ENCODE data around the gene CCDC88C.
A peak's percentile ranks its signal among the peaks of the same experiment; 100 is the strongest.

CCDC88C gene

GRCh38 chr14:91290986-91291385 lies 126.6 kb downstream of the CCDC88C start:
- Histone ChIP-seq H3K36me3 (ENCODE audit: insufficient read depth, low read length) (peaks cover 98% of the 10 kb centered on the region), H3K4me3 (ENCODE audit: low read depth, low read length, poor library complexity, severe bottlenecking) (no peak overlapping the region)

GRCh38 chr14:91289464-91289863 lies 128.2 kb downstream of the CCDC88C start:
- Histone ChIP-seq H3K9ac (ENCODE audit: low read length) (no peak overlapping the region), H3K4me1 (ENCODE audit: insufficient read depth, low read length, severe bottlenecking) (peaks cover 30% of the 10 kb centered on the region), H4K20me1 (ENCODE audit: insufficient read depth, low read length) (no peaks in the 10 kb centered on the region), H3K9me3 (ENCODE audit: low read length) (no peaks in the 10 kb centered on the region), H3K79me2 (ENCODE audit: insufficient read depth, low read length) (no peaks in the 10 kb centered on the region), H3K9me2 (ENCODE audit: low read depth, low read length) (no peaks in the 10 kb centered on the region), H3K36me3 (ENCODE audit: insufficient read depth, low read length) (peaks cover 97% of the 10 kb centered on the region), H3F3A (ENCODE audit: insufficient read depth, low read length) (0 out of 2 replicates have a peak, but pooled peaks cover 3% of the 10 kb centered on the region), H3K27me3 (ENCODE audit: insufficient read depth, low read length) (no peaks in the 10 kb centered on the region), H3K27ac (ENCODE audit: low read depth, low read length, poor library complexity, severe bottlenecking) (peak overlapping the region; percentile 70), H2AFZ (ENCODE audit: low read length) (no peak overlapping the region), H3K4me2 (ENCODE audit: low read length) (no peak overlapping the region), H3K4me3 (ENCODE audit: low read depth, low read length, poor library complexity, severe bottlenecking) (no peak overlapping the region)
- no peak for TF ChIP-seq EZH2 (IDR thresholded peaks at IDR 0.05; ENCODE audit: borderline replicate concordance, low read length)
- no peak for TF ChIP-seq CTCF (IDR thresholded peaks at IDR 0.05; ENCODE audit: low read length)

More at GRCh38 chr14:91290986-91291385, 126.6 kb downstream of the CCDC88C start:
- Histone ChIP-seq H3K9me3 (ENCODE audit: low read length) (no peaks in the 10 kb centered on the region), H4K20me1 (ENCODE audit: insufficient read depth, low read length) (no peaks in the 10 kb centered on the region), H3K4me2 (ENCODE audit: low read length) (no peak overlapping the region), H3K79me2 (ENCODE audit: insufficient read depth, low read length) (no peaks in the 10 kb centered on the region), H3K9ac (ENCODE audit: low read length) (no peak overlapping the region), H3F3A (ENCODE audit: insufficient read depth, low read length) (0 out of 2 replicates have a peak, but pooled peaks cover 3% of the 10 kb centered on the region), H3K9me2 (ENCODE audit: low read depth, low read length) (no peaks in the 10 kb centered on the region), H3K27ac (ENCODE audit: low read depth, low read length, poor library complexity, severe bottlenecking) (no peak overlapping the region), H3K4me1 (ENCODE audit: insufficient read depth, low read length, severe bottlenecking) (peaks cover 15% of the 10 kb centered on the region), H3K27me3 (ENCODE audit: insufficient read depth, low read length) (no peaks in the 10 kb centered on the region), H2AFZ (ENCODE audit: low read length) (no peak overlapping the region)
- TF ChIP-seq CTCF (IDR thresholded peaks at IDR 0.05; ENCODE audit: low read length) (no peak), EZH2 (IDR thresholded peaks at IDR 0.05; ENCODE audit: borderline replicate concordance, low read length) (no peak)

- H2AFZ ChIP-seq (ENCODE audit: low read length) = no peak overlapping the region
- H3K9me3 ChIP-seq (ENCODE audit: low read length) = no peaks in the 10 kb centered on the region
- no peaks in the 10 kb centered on the region for H4K20me1 ChIP-seq (ENCODE audit: insufficient read depth, low read length)
- no peak overlapping the region for H3K4me2 ChIP-seq (ENCODE audit: low read length)
- no peak overlapping the region for H3K9ac ChIP-seq (ENCODE audit: low read length)
- no peaks in the 10 kb centered on the region for H3K9me2 ChIP-seq (ENCODE audit: low read depth, low read length)
- no peaks in the 10 kb centered on the region for H3K79me2 ChIP-seq (ENCODE audit: insufficient read depth, low read length)
- H3K4me3 ChIP-seq (ENCODE audit: low read depth, low read length, poor library complexity, severe bottlenecking) = no peak overlapping the region
- peaks cover 97% of the 10 kb centered on the region for H3K36me3 ChIP-seq (ENCODE audit: insufficient read depth, low read length)
- peaks cover 36% of the 10 kb centered on the region for H3K4me1 ChIP-seq (ENCODE audit: insufficient read depth, low read length, severe bottlenecking)
- H3K27ac ChIP-seq (ENCODE audit: low read depth, low read length, poor library complexity, severe bottlenecking) = peak overlapping the region; percentile 70
- H3K27me3 ChIP-seq (ENCODE audit: insufficient read depth, low read length) = no peaks in the 10 kb centered on the region
- 0 out of 2 replicates have a peak, but pooled peaks cover 3% of the 10 kb centered on the region for H3F3A ChIP-seq (ENCODE audit: insufficient read depth, low read length)
- TF ChIP-seq EZH2 (IDR thresholded peaks at IDR 0.05; ENCODE audit: borderline replicate concordance, low read length) = no peak
- TF ChIP-seq CTCF (IDR thresholded peaks at IDR 0.05; ENCODE audit: low read length) = no peak
Observed at GRCh38 chr14:91288876-91289275, 128.7 kb downstream of the CCDC88C start.
